Endothelial cell of umbilical vein (primary cell): ENCODE data around the gene UFD1.

ENCODE experiments used
- POLR2A ChIP-seq: IDR thresholded peaks from 2 replicates; pipeline ENCODE4 v1.6.1; 2012; ENCODE audit warnings: low read depth, mild to moderate bottlenecking, control low read depth, low read length
- TF ChIP-seq, protein P1 (sequence below), 2 donors: IDR thresholded peaks; 1 replicate in 1 of 2; 2 replicates in 1 of 2; pipeline ENCODE4 v1.5.1; 2011; ENCODE audit warnings: low read length in 2 of 2, mild to moderate bottlenecking in 2 of 2, moderate library complexity in 2 of 2, control low read depth in 1 of 2, inconsistent platforms in 1 of 2, low read depth in 1 of 2; ENCODE audit not compliant: insufficient read depth in 1 of 2; ENCODE audit errors: extremely low read depth in 1 of 2

DNA sequence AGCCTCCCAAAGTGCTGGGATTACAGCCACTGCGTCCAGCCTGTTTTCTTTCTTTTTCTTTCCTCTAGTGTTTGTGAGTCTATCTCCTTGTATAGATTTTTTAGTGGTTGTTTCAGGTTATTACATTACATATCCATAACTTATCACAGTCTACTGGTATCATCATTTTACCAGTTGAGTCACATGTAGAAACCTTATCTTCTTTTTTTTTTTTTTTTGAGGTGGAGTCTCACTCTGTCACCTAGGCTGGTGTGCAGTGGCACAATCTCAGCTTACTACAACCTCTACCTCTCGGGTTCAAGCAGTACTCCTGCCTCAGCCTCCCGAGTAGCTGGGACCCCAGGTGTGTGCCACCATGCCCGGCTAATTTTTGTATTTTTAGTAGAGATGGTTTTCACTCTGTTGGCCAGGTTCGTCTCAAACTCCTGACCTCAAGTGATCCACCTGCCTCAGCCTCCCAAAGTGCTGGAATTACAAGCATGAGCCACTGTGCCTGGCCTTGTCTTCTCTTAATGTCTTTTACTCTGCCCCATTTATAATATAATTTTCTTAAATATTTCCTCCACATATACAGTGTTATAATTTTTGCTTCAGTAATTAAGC lies 11.7 kb upstream of the UFD1 start:
- no peak for TF ChIP-seq POLR2A
- TF ChIP-seq, protein P1, sequence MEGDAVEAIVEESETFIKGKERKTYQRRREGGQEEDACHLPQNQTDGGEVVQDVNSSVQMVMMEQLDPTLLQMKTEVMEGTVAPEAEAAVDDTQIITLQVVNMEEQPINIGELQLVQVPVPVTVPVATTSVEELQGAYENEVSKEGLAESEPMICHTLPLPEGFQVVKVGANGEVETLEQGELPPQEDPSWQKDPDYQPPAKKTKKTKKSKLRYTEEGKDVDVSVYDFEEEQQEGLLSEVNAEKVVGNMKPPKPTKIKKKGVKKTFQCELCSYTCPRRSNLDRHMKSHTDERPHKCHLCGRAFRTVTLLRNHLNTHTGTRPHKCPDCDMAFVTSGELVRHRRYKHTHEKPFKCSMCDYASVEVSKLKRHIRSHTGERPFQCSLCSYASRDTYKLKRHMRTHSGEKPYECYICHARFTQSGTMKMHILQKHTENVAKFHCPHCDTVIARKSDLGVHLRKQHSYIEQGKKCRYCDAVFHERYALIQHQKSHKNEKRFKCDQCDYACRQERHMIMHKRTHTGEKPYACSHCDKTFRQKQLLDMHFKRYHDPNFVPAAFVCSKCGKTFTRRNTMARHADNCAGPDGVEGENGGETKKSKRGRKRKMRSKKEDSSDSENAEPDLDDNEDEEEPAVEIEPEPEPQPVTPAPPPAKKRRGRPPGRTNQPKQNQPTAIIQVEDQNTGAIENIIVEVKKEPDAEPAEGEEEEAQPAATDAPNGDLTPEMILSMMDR (IDR thresholded peaks at IDR 0.05; ENCODE audit: extremely low read depth in 1 of 2, insufficient read depth in 1 of 2, low read depth in 1 of 2, low read length in 2 of 2): no peak
